HCT116 (cell line): ENCODE data around the gene NDUFS4. TPM values are rescaled to one million over a fixed set of nuclear protein-coding genes. Genes with fewer than 3 reads are reported as not detected.

ENCODE experiments used
- ATAC-seq: fragments of 200-7000 bp; cut with Tn5 transposase; 2 replicates; pipeline ENCODE4 v1.9.1; 2020; ENCODE audit warnings: mild to moderate bottlenecking, moderate library complexity
- BruUV-seq: library from RNA; stranded (reverse); fragments of 400-500 nt; replicated peaks from 2 replicates; lab custom pipeline; 2021; lab: Mats Ljungman, UMichigan
- CTCF ChIA-PET: fragments of 300-600 bp; sonication (Branson Sonifier 250); formaldehyde crosslinking; loops from one replicate; lab custom pipeline; 2021; ENCODE audit warnings: antibody characterized with exemption; lab: Charles Lee
- POLR2A ChIA-PET: fragments of 300-600, 350-600 bp; sonication (Branson Sonifier 250); formaldehyde crosslinking; loops from one replicate; lab custom pipeline; 2021; ENCODE audit warnings: antibody characterized with exemption; lab: Charles Lee
- RAD21 ChIA-PET, 2 experiments: fragments of 300-600 bp; sonication (Branson Sonifier 250); formaldehyde crosslinking; loops; one replicate each; lab custom pipeline; 2023; ENCODE audit warnings: low total read pairs in 2 of 2; ENCODE audit not compliant: uncharacterized antibody in 2 of 2, unreplicated experiment in 2 of 2, low non-redundant PET in 1 of 2; lab: Charles Lee
- DNase-seq: peaks from one replicate; pipeline ENCODE4 v3.0.0-alpha.2; 2010; ENCODE audit warnings: low read depth, low spot score
- H2AFZ ChIP-seq: fragments of 200-600 bp; shearing (Covaris generic), sonication (generic); 2 replicates; pipeline ENCODE4 v1.6.1; 2017; ENCODE audit warnings: low read depth, mixed run types, mixed read lengths, antibody characterized with exemption, low read length; ENCODE audit not compliant: poor library complexity, severe bottlenecking
- H3K27ac ChIP-seq: 2 replicates; pipeline ENCODE4 v1.5.1; 2012; ENCODE audit warnings: low read depth, low read length
- H3K27me3 ChIP-seq: fragments of 200-600 bp; sonication (generic); 2 replicates; pipeline ENCODE4 v1.6.1; 2016; ENCODE audit warnings: mixed run types, low read length, mixed read lengths; ENCODE audit not compliant: insufficient read depth
- H3K36me3 ChIP-seq, 2 experiments: fragments of 200-500 bp in 1 of 2; fragments of 200-600 bp in 1 of 2; sonication (Bioruptor generic) in 1 of 2; sonication (generic) in 1 of 2; 2 replicates each; pipeline versions ENCODE4 v1.5.1 to v1.6.1; 2014 to 2016; ENCODE audit warnings: low read length in 2 of 2, inconsistent platforms in 1 of 2, mixed read lengths in 1 of 2, mixed run types in 1 of 2; ENCODE audit not compliant: insufficient read depth in 2 of 2, control insufficient read depth in 1 of 2
- H3K4me1 ChIP-seq, 2 experiments: fragments of 200-600 bp in 1 of 2; sonication (generic) in 1 of 2; 2 replicates each; pipeline versions ENCODE4 v1.5.1 to v1.6.1; 2012 to 2017; ENCODE audit warnings: low read length in 2 of 2, inconsistent platforms in 1 of 2, mild to moderate bottlenecking in 1 of 2, mixed read lengths in 1 of 2, mixed run types in 1 of 2, moderate library complexity in 1 of 2; ENCODE audit not compliant: insufficient read depth in 2 of 2, control insufficient read depth in 1 of 2
- H3K4me2 ChIP-seq: fragments of 200-600 bp; sonication (generic); 2 replicates; pipeline ENCODE4 v1.6.1; 2017; ENCODE audit warnings: mixed run types, low read length, mixed read lengths
- H3K4me3 ChIP-seq, 2 experiments: fragments of 200-600 bp in 1 of 2; sonication (generic) in 1 of 2; replicated peaks in 1 of 2; 2 replicates each; pipeline ENCODE4 v1.5.1; 2011 to 2016; ENCODE audit warnings: low read length in 2 of 2, control low read depth in 1 of 2, low read depth in 1 of 2, mild to moderate bottlenecking in 1 of 2, mixed read lengths in 1 of 2, mixed run types in 1 of 2
- H3K79me2 ChIP-seq: fragments of 200-600 bp; sonication (generic); 2 replicates; pipeline ENCODE4 v1.6.1; 2017; ENCODE audit warnings: mild to moderate bottlenecking, mixed run types, low read length, moderate library complexity, mixed read lengths; ENCODE audit not compliant: insufficient read depth
- H3K9ac ChIP-seq: fragments of 200-600 bp; sonication (generic); 2 replicates; pipeline ENCODE4 v1.6.1; 2016; ENCODE audit warnings: low read length, mixed read lengths
- H3K9me2 ChIP-seq: fragments of 200-600 bp; sonication (generic), shearing (Covaris generic); 2 replicates; pipeline ENCODE4 v1.6.1; 2017; ENCODE audit warnings: mixed run types, mild to moderate bottlenecking, moderate library complexity; ENCODE audit not compliant: insufficient read depth
- H3K9me3 ChIP-seq, 2 experiments: fragments of 200-500 bp in 1 of 2; fragments of 200-600 bp in 1 of 2; sonication (Bioruptor generic) in 1 of 2; sonication (generic) in 1 of 2; 2 replicates each; pipeline ENCODE4 v1.6.1; 2014 to 2017; ENCODE audit warnings: low read length in 2 of 2, mixed read lengths in 2 of 2, inconsistent platforms in 1 of 2, low read depth in 1 of 2, mild to moderate bottlenecking in 1 of 2, mixed run types in 1 of 2, moderate library complexity in 1 of 2; ENCODE audit not compliant: control insufficient read depth in 1 of 2, insufficient read depth in 1 of 2
- H4K20me1 ChIP-seq: fragments of 200-600 bp; sonication (generic), shearing (Covaris generic); 2 replicates; pipeline ENCODE4 v1.6.1; 2017; ENCODE audit warnings: mixed run types, mild to moderate bottlenecking, moderate library complexity; ENCODE audit not compliant: insufficient read depth
- CBX3 ChIP-seq: IDR thresholded peaks from 2 replicates; pipeline ENCODE4 v1.6.1; 2012; ENCODE audit warnings: low read depth
- CEBPB ChIP-seq: IDR thresholded peaks from 2 replicates; pipeline ENCODE4 v1.6.1; 2012; ENCODE audit warnings: low read depth
- EGR1 ChIP-seq: IDR thresholded peaks from 2 replicates; pipeline ENCODE4 v1.6.1; 2012; ENCODE audit warnings: low read depth
- ELF1 ChIP-seq: IDR thresholded peaks from 2 replicates; pipeline ENCODE4 v1.6.1; 2012; ENCODE audit warnings: low read depth, borderline replicate concordance
- EZH2phosphoT487 ChIP-seq: fragments of 200-600 bp; IDR thresholded peaks from 2 replicates; pipeline ENCODE4 v1.6.1; 2018; ENCODE audit warnings: antibody characterized with exemption, borderline replicate concordance
- RAD21 ChIP-seq: IDR thresholded peaks from 2 replicates; pipeline ENCODE4 v1.6.1; 2012; ENCODE audit warnings: low read depth, mild to moderate bottlenecking
- REST ChIP-seq: IDR thresholded peaks from 2 replicates; pipeline ENCODE4 v1.6.1; 2012; ENCODE audit warnings: low read depth
- SIN3A ChIP-seq: IDR thresholded peaks from 2 replicates; pipeline ENCODE4 v1.6.1; 2012; ENCODE audit warnings: low read depth
- SRF ChIP-seq: IDR thresholded peaks from 2 replicates; pipeline ENCODE4 v1.6.1; 2012; ENCODE audit warnings: low read depth
- ZFX ChIP-seq: fragments of 450-650 bp; IDR thresholded peaks from 2 replicates; pipeline ENCODE4 v1.6.1; 2017
- ZNF274 ChIP-seq: fragments of 200-500 bp; sonication (Bioruptor generic); IDR thresholded peaks from 2 replicates; pipeline ENCODE4 v1.6.1; 2014; ENCODE audit warnings: mild to moderate bottlenecking, low read depth, low read length, inconsistent platforms
- intact Hi-C: fragments of 100-400 bp; cut with micrococcal nuclease; formaldehyde crosslinking; loops from 2 replicates; pipeline ENCODE4 v1.10.0; 2022
- total RNA-seq: library from RNA; stranded (reverse); gene quantifications from one replicate; pipeline ENCODE4 v1.2.1, GENCODE V29; 2021; ENCODE audit not compliant: unreplicated experiment

NDUFS4 gene
- total RNA-seq, 1 experiment from 2014 or later, result 91.4 TPM

- POLR2A ChIA-PET, result no interaction called here
- H3K4me3 ChIP-seq, result no peak overlapping the region
- H3K9me2 ChIP-seq, result no peaks in the 10 kb centered on the region
- no peaks in the 10 kb centered on the region for H3K27me3 ChIP-seq
- H3K79me2 ChIP-seq, result peaks cover 5% of the 10 kb centered on the region
- H3K4me1 ChIP-seq, result peaks cover 0 to 4% of the 10 kb centered on the region in 2 experiments; a peak in 2 of 4 replicates
- no peak overlapping the region for H3K27ac ChIP-seq
- no peaks in the 10 kb centered on the region for H4K20me1 ChIP-seq
- RAD21 ChIA-PET, result no interaction called here
- no peak overlapping the region for H2AFZ ChIP-seq
- peaks cover 0 to 5% of the 10 kb centered on the region in 2 experiments; a peak in 1 of 4 replicates for H3K9me3 ChIP-seq
- TF ChIP-seq REST (no peak), ELF1 (no peak), RAD21 (no peak), ZFX (no peak), ZNF274 (no peak), EGR1 (no peak), SIN3A (no peak), SRF (no peak), EZH2phosphoT487 (no peak), CBX3 (no peak), CEBPB (no peak)
- TF ChIP-seq, all 23 proteins: peak for 0
- no TSS peak for BruUV-seq
- H3K4me2 ChIP-seq, result no peak overlapping the region
- H3K36me3 ChIP-seq, result no peaks in the 10 kb centered on the region
- CTCF ChIA-PET, result no interaction called here
- no peak for ATAC-seq
- no peak overlapping the region for H3K9ac ChIP-seq
- intact Hi-C loops, result no loop called here
- DNase-seq, result no peak
Measured at GRCh38 chr5:53556001-53556400, 4.4 kb upstream of the NDUFS4 start.
